OCI-LY1 (cell line): ENCODE measurements around the gene TBCA.

ENCODE experiments used
- H2AFZ ChIP-seq: fragments of 200-600 bp; sonication (generic), shearing (Covaris generic); 2 replicates; pipeline ENCODE4 v1.6.0; 2014; ENCODE audit warnings: antibody characterized with exemption, mild to moderate bottlenecking, low read length
- H3F3A ChIP-seq: fragments of 200-600 bp; sonication (generic), shearing (Covaris generic); 2 replicates; pipeline ENCODE4 v1.6.0; 2014; ENCODE audit warnings: mild to moderate bottlenecking, antibody characterized with exemption, low read length, moderate library complexity; ENCODE audit not compliant: insufficient read depth
- H3K27ac ChIP-seq: fragments of 200-600 bp; sonication (generic); 2 replicates; pipeline ENCODE4 v1.5.1; 2014; ENCODE audit warnings: low read length, mixed run types, mild to moderate bottlenecking, low read depth; ENCODE audit not compliant: poor library complexity, severe bottlenecking
- H3K27me3 ChIP-seq: fragments of 200-600 bp; sonication (generic); 2 replicates; pipeline ENCODE4 v1.6.0; 2014; ENCODE audit warnings: antibody characterized with exemption, mild to moderate bottlenecking, low read length, moderate library complexity; ENCODE audit not compliant: insufficient read depth
- H3K36me3 ChIP-seq: fragments of 200-600 bp; sonication (generic); 2 replicates; pipeline ENCODE4 v1.6.1; 2014; ENCODE audit warnings: mild to moderate bottlenecking, antibody characterized with exemption, low read length, moderate library complexity, mixed read lengths; ENCODE audit not compliant: insufficient read depth
- H3K4me1 ChIP-seq: fragments of 200-600 bp; sonication (generic); 2 replicates; pipeline ENCODE4 v1.5.1; 2014; ENCODE audit warnings: mild to moderate bottlenecking, low read length, moderate library complexity; ENCODE audit not compliant: insufficient read depth, severe bottlenecking
- H3K4me2 ChIP-seq: fragments of 200-600 bp; sonication (generic), shearing (Covaris generic); 2 replicates; pipeline ENCODE4 v1.6.1; 2014; ENCODE audit warnings: low read length
- H3K4me3 ChIP-seq: fragments of 200-600 bp; sonication (generic); 2 replicates; pipeline ENCODE4 v1.5.1; 2014; ENCODE audit warnings: low read length, low read depth, mild to moderate bottlenecking, mixed read lengths; ENCODE audit not compliant: poor library complexity, severe bottlenecking
- H3K79me2 ChIP-seq: fragments of 200-600 bp; shearing (Covaris generic); 2 replicates; pipeline ENCODE4 v1.6.1; 2016; ENCODE audit warnings: mixed run types, low read length, mixed read lengths; ENCODE audit not compliant: insufficient read depth
- H3K9ac ChIP-seq: fragments of 200-600 bp; sonication (generic), shearing (Covaris generic); 2 replicates; pipeline ENCODE4 v1.6.1; 2014; ENCODE audit warnings: mild to moderate bottlenecking, low read length, mixed read lengths
- H3K9me2 ChIP-seq: fragments of 200-600 bp; sonication (generic), shearing (Covaris generic); 2 replicates; pipeline ENCODE4 v1.6.1; 2014; ENCODE audit warnings: low read depth, mild to moderate bottlenecking, low read length, mixed read lengths
- H3K9me3 ChIP-seq: fragments of 200-600 bp; shearing (Covaris generic); 2 replicates; pipeline ENCODE4 v1.6.1; 2014; ENCODE audit warnings: low read length, mixed read lengths
- H4K20me1 ChIP-seq: fragments of 200-600 bp; sonication (generic), shearing (Covaris generic); 2 replicates; pipeline ENCODE4 v1.6.0; 2016; ENCODE audit warnings: mild to moderate bottlenecking, low read length; ENCODE audit not compliant: insufficient read depth
- EZH2 ChIP-seq: fragments of 200-600 bp; sonication (generic), shearing (Covaris generic); IDR thresholded peaks from 2 replicates; pipeline ENCODE4 v1.8.0; 2017; ENCODE audit warnings: borderline replicate concordance, mixed run types, mild to moderate bottlenecking, antibody characterized with exemption, low read length, moderate library complexity, mixed read lengths
- TF ChIP-seq, protein P1 (sequence below): fragments of 200-600 bp; sonication (generic), shearing (Covaris generic); IDR thresholded peaks from 2 replicates; pipeline ENCODE4 v1.5.1; 2017; ENCODE audit warnings: mild to moderate bottlenecking, antibody characterized with exemption, low read length, moderate library complexity, mixed read lengths

The TBCA gene

GRCh38 chr5:77778398-77778797, 2.3 kb upstream of the TBCA start:
- Histone ChIP-seq H3K4me2 (no peak overlapping the region), H3F3A (no peaks in the 10 kb centered on the region), H3K9me2 (no peaks in the 10 kb centered on the region), H3K79me2 (peaks cover 24% of the 10 kb centered on the region), H2AFZ (no peak overlapping the region), H3K9me3 (no peaks in the 10 kb centered on the region), H3K27me3 (no peaks in the 10 kb centered on the region), H3K27ac (no peak overlapping the region), H3K9ac (no peak overlapping the region), H4K20me1 (no peaks in the 10 kb centered on the region), H3K4me3 (no peak overlapping the region), H3K36me3 (peaks cover 11% of the 10 kb centered on the region; the same call in 1 of the 2 replicates), H3K4me1 (peaks cover 23% of the 10 kb centered on the region)
- no peak for TF ChIP-seq EZH2
- TF ChIP-seq, protein P1, sequence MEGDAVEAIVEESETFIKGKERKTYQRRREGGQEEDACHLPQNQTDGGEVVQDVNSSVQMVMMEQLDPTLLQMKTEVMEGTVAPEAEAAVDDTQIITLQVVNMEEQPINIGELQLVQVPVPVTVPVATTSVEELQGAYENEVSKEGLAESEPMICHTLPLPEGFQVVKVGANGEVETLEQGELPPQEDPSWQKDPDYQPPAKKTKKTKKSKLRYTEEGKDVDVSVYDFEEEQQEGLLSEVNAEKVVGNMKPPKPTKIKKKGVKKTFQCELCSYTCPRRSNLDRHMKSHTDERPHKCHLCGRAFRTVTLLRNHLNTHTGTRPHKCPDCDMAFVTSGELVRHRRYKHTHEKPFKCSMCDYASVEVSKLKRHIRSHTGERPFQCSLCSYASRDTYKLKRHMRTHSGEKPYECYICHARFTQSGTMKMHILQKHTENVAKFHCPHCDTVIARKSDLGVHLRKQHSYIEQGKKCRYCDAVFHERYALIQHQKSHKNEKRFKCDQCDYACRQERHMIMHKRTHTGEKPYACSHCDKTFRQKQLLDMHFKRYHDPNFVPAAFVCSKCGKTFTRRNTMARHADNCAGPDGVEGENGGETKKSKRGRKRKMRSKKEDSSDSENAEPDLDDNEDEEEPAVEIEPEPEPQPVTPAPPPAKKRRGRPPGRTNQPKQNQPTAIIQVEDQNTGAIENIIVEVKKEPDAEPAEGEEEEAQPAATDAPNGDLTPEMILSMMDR: no peak

DNA sequence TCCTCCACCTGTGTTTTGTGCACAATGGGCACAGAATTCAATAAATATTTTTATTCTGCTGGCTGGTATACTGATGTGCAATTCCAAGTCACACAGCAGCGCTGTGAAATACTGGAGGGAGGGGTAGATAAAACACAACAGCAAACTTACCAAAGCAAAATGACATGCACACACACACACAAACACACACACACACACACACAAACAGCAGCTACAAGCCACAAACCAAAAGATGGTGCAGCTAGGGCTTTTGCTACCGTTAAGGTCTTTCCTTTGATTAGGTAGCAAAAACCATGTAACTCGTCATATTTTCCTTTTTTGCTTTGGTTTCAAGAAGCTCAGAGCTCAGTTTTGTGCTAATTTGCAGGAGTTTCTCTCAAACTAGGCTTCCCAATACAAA, 1.8 kb upstream of the TBCA start:
- H2AFZ ChIP-seq: no peak overlapping the region

DNA sequence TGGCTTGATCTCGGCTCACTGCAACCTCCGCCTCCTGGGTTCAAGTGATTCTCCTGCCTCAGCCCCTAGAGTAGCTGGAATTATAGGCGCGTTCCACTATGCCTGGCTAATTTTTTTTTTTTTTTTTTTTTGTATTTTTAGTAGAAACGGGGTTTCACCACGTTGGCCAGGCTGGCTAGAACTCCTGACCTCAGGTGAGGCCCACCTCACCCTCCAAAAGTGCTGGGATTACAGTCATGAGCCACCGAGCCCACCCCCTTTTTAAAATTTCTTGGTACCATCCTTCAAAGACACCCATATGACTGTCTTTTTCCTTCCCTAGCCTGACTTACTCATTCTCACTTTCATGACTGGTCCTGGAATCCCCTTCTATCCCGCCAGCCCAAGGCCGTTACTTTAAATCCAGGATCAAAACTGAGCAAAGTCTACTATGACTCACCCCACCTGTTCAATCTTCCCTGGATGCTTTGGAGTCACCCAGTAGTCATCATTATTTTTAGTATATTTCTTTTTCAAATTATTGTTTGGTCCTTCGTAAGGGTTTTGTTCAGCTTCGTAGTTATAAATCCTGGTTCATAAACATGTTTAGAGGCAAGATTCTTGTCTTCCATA, 1.2 kb upstream of the TBCA start:
- no peak overlapping the region for H3K27ac ChIP-seq
- peaks cover 21% of the 10 kb centered on the region for H3K36me3 ChIP-seq
- H3F3A ChIP-seq: no peaks in the 10 kb centered on the region
- H2AFZ ChIP-seq: no peak overlapping the region
- no peaks in the 10 kb centered on the region for H4K20me1 ChIP-seq
- no peaks in the 10 kb centered on the region for H3K9me2 ChIP-seq
- no peak overlapping the region for H3K4me2 ChIP-seq
- peaks cover 34% of the 10 kb centered on the region for H3K79me2 ChIP-seq
- no peaks in the 10 kb centered on the region for H3K9me3 ChIP-seq
- no peak overlapping the region for H3K9ac ChIP-seq
- H3K27me3 ChIP-seq: no peaks in the 10 kb centered on the region
- peaks cover 33% of the 10 kb centered on the region for H3K4me1 ChIP-seq
- TF ChIP-seq, protein P1: no peak
- TF ChIP-seq EZH2: no peak
- no peak overlapping the region for H3K4me3 ChIP-seq

More for the DNA sequence above, 1.8 kb upstream of the TBCA start:
- H4K20me1 ChIP-seq: no peaks in the 10 kb centered on the region
- H3K79me2 ChIP-seq: peaks cover 29% of the 10 kb centered on the region
- no peaks in the 10 kb centered on the region for H3K9me2 ChIP-seq
- H3K4me2 ChIP-seq: no peak overlapping the region
- H3K4me1 ChIP-seq: peaks cover 28% of the 10 kb centered on the region
- TF ChIP-seq, protein P1: no peak
- TF ChIP-seq EZH2: no peak
- no peak overlapping the region for H3K27ac ChIP-seq
- H3K4me3 ChIP-seq: no peak overlapping the region
- H3K36me3 ChIP-seq: peaks cover 16% of the 10 kb centered on the region; the same call in 1 of the 2 replicates
- no peaks in the 10 kb centered on the region for H3F3A ChIP-seq
- H3K27me3 ChIP-seq: no peaks in the 10 kb centered on the region
- H3K9me3 ChIP-seq: no peaks in the 10 kb centered on the region
- no peak overlapping the region for H3K9ac ChIP-seq
